ENCODE measurements around the gene ERVFRD-1. TPM values are rescaled to one million over a fixed set of nuclear protein-coding genes. Genes with fewer than 3 reads are reported as not detected.

ERVFRD-1 gene
- total and polyA plus RNA-seq, 2 of the 13 experiments (the other 11 are each of a cell fraction or from before 2014, with no cell fraction given) = not detected

DNA sequence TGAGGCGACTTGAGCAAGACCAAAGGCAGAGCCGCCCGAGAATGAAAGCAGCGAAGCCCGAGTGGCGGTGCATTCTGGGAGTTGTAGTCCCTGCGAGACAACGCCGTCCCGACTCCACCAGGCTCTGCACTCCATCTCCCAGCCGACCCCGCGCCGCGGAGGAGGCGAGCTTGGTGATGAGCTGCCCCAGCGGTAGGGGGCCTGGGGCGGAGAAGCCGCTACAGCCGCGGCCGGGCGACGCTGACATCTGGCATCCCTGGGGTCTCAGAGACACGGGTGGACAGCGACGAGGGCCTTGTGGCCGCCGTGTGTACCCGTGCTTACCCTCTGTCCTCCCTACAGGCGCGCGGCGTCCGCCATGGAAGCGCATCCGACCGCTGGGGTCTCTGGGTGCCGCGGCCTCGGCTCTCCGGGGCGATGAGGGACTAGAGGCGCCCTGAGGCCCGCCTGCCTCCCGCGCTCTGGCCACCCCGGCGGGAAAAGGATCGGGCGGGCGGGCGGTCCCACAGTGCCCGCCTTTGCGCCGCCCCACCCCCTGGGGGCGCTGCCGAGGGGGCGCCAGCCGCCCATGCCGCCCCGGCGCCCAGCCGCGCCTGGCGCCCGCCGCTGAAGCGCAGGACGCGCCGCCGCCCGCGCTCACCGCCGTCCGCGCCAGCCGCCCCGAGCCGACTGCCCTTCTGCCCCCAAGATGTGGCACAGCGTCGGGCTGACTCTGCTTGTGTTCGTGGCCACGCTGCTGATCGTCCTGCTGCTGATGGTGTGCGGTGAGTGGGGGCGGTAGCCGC, 17.7 kb downstream of the ERVFRD-1 start, which contains the start of gene SMIM13 (continued):
- TF ChIP-seq, protein P1, sequence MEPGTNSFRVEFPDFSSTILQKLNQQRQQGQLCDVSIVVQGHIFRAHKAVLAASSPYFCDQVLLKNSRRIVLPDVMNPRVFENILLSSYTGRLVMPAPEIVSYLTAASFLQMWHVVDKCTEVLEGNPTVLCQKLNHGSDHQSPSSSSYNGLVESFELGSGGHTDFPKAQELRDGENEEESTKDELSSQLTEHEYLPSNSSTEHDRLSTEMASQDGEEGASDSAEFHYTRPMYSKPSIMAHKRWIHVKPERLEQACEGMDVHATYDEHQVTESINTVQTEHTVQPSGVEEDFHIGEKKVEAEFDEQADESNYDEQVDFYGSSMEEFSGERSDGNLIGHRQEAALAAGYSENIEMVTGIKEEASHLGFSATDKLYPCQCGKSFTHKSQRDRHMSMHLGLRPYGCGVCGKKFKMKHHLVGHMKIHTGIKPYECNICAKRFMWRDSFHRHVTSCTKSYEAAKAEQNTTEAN (CRISPR knock-in tag; conservative IDR thresholded peaks at IDR 0.05) = no peak; the same call in 1 of the 2 replicates
- TF ChIP-seq, protein P2, sequence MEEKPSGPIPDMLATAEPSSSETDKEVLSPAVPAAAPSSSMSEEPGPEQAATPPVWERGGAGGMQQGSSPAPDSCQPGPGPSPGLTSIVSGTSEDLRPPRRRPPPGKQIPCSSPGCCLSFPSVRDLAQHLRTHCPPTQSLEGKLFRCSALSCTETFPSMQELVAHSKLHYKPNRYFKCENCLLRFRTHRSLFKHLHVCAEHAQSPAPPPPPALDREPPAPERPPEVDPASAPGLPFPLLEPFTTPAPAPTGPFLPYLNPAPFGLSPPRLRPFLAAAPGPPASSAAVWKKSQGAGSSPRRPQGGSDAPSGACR (CRISPR knock-in tag; IDR thresholded peaks at IDR 0.05) = peak; percentile 88; the same call in 1 of the 2 replicates
- no peak for TF ChIP-seq ZBTB21 (CRISPR knock-in tag; IDR thresholded peaks at IDR 0.05)
- peak; percentile 90; the same call in 1 of the 2 replicates for TF ChIP-seq ZNF709 (CRISPR knock-in tag; IDR thresholded peaks at IDR 0.05)
- peak; percentile 77; the same call in 1 of the 2 replicates for TF ChIP-seq NFKBIZ (CRISPR knock-in tag; IDR thresholded peaks at IDR 0.05)
- TF ChIP-seq POLR2G (IDR thresholded peaks at IDR 0.05; ENCODE audit: low read depth, low read length) = peak; percentile 94
- TF ChIP-seq, protein P3, sequence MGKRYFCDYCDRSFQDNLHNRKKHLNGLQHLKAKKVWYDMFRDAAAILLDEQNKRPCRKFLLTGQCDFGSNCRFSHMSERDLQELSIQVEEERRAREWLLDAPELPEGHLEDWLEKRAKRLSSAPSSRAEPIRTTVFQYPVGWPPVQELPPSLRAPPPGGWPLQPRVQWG (CRISPR knock-in tag; IDR thresholded peaks at IDR 0.05; ENCODE audit: borderline replicate concordance, low read depth) = no peak
- TF ChIP-seq ARNTL (CRISPR knock-in tag; IDR thresholded peaks at IDR 0.05) = peak; percentile 63; the same call in 1 of the 2 replicates
- peak; percentile 76 for TF ChIP-seq CHD2 (IDR thresholded peaks at IDR 0.05; ENCODE audit: low read depth, low read length)
- TF ChIP-seq TCF12 (IDR thresholded peaks at IDR 0.05) = no peak
- TF ChIP-seq TCF12 (CRISPR knock-in tag; IDR thresholded peaks at IDR 0.05) = peak; percentile 36; the same call in 1 of the 2 replicates
- peak; percentile 98 for TF ChIP-seq ZNF335 (CRISPR knock-in tag; IDR thresholded peaks at IDR 0.05)
- TF ChIP-seq NPAS2 (CRISPR knock-in tag; IDR thresholded peaks at IDR 0.05; ENCODE audit: borderline replicate concordance) = no peak
- TF ChIP-seq, protein P4, sequence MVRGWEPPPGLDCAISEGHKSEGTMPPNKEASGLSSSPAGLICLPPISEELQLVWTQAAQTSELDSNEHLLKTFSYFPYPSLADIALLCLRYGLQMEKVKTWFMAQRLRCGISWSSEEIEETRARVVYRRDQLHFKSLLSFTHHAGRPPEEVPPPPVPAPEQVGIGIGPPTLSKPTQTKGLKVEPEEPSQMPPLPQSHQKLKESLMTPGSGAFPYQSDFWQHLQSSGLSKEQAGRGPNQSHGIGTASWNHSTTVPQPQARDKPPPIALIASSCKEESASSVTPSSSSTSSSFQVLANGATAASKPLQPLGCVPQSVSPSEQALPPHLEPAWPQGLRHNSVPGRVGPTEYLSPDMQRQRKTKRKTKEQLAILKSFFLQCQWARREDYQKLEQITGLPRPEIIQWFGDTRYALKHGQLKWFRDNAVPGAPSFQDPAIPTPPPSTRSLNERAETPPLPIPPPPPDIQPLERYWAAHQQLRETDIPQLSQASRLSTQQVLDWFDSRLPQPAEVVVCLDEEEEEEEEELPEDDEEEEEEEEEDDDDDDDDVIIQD (CRISPR knock-in tag; IDR thresholded peaks at IDR 0.05; ENCODE audit: low read depth) = peak; percentile 58
- peak; percentile 64 for TF ChIP-seq NCOA2 (CRISPR knock-in tag; IDR thresholded peaks at IDR 0.05)
- no peak for TF ChIP-seq AKAP8 (CRISPR knock-in tag; IDR thresholded peaks at IDR 0.05)
- peak; percentile 54; the same call in 1 of the 2 replicates for TF ChIP-seq NFYB (CRISPR knock-in tag; IDR thresholded peaks at IDR 0.05)
- no peak; the same call in 1 of the 2 replicates for TF ChIP-seq EED (CRISPR knock-in tag; IDR thresholded peaks at IDR 0.05)
- peak; percentile 93; the same call in 1 of the 2 replicates for TF ChIP-seq ZFP36L1 (CRISPR knock-in tag; IDR thresholded peaks at IDR 0.05)
- TF ChIP-seq, protein P5, sequence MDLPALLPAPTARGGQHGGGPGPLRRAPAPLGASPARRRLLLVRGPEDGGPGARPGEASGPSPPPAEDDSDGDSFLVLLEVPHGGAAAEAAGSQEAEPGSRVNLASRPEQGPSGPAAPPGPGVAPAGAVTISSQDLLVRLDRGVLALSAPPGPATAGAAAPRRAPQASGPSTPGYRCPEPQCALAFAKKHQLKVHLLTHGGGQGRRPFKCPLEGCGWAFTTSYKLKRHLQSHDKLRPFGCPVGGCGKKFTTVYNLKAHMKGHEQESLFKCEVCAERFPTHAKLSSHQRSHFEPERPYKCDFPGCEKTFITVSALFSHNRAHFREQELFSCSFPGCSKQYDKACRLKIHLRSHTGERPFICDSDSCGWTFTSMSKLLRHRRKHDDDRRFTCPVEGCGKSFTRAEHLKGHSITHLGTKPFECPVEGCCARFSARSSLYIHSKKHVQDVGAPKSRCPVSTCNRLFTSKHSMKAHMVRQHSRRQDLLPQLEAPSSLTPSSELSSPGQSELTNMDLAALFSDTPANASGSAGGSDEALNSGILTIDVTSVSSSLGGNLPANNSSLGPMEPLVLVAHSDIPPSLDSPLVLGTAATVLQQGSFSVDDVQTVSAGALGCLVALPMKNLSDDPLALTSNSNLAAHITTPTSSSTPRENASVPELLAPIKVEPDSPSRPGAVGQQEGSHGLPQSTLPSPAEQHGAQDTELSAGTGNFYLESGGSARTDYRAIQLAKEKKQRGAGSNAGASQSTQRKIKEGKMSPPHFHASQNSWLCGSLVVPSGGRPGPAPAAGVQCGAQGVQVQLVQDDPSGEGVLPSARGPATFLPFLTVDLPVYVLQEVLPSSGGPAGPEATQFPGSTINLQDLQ (CRISPR knock-in tag; IDR thresholded peaks at IDR 0.05) = peak; percentile 74; the same call in 1 of the 2 replicates
- TF ChIP-seq FOXA3 (CRISPR knock-in tag; IDR thresholded peaks at IDR 0.05) = peak; percentile 12; the same call in 1 of the 2 replicates
- TF ChIP-seq ARNT (IDR thresholded peaks at IDR 0.05) = no peak
- TF ChIP-seq ZNF326 (CRISPR knock-in tag; IDR thresholded peaks at IDR 0.05; ENCODE audit: borderline replicate concordance) = no peak
- no peak; the same call in 1 of the 2 replicates for TF ChIP-seq TP53 (CRISPR knock-in tag; conservative IDR thresholded peaks at IDR 0.05)
- peak; percentile 76; the same call in 1 of the 2 replicates for TF ChIP-seq ZNF331 (CRISPR knock-in tag; IDR thresholded peaks at IDR 0.05)

Data from HepG2 (cell line).